ENCODE results near the gene TFDP1. TPM values are rescaled to one million over a fixed set of nuclear protein-coding genes. Genes with fewer than 3 reads are reported as not detected.
"Not testable (repeated sequence)": the region's sequence is repeated elsewhere in the genome, so short reads cannot be mapped to it uniquely, and the experiment has no call there.

Gene TFDP1
- polyA plus RNA-seq, 3 donors = 30.3 to 54.0 (median 37.6) TPM

- H3K79me2 ChIP-seq (ENCODE audit: insufficient read depth, low read length) = peaks cover 47% of the 10 kb centered on the region
Measured at GRCh38 chr13:113624235-113624587, 39.7 kb downstream of the TFDP1 start.

DNA sequence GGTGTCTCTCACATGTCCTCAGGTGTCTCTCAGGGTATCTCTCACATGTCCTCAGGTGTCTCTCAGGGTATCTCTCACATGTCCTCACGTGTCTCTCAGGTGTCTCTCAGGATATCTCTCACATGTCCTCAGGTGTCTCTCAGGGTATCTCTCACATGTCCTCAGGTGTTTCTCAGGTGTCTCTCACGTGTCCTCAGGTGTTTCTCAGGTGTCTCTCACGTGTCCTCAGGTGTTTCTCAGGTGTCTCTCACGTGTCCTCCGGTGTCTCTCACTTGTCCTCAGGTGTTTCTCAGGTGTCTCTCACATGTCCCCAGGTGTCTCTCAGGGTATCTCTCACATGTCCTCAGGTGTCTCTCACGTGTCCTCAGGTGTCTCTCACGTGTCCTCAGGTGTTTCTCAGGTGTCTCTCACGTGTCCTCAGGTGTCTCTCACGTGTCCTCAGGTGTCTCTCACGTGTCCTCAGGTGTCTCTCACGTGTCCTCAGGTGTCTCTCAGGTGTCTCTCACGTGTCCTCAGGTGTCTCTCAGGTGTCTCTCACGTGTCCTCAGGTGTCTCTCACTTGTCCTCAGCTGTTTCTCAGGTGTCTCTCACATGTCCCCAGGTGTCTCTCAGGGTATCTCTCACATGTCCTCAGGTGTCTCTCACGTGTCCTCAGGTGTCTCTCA, 40.2 kb downstream of the TFDP1 start:
- H4K20me1 ChIP-seq (ENCODE audit: insufficient read depth, low read length); DNase-seq; H3K9me3 Mint-ChIP-seq; H3K4me1 Mint-ChIP-seq; intact Hi-C loops (cut with micrococcal nuclease); H3K27ac ChIP-seq (ENCODE audit: low read depth in 1 of 2, low read length in 2 of 2); H3K4me1 ChIP-seq (ENCODE audit: control insufficient read depth in 1 of 2, insufficient read depth in 2 of 2, low read length in 2 of 2); H3K4me2 ChIP-seq (replicated peaks; ENCODE audit: extremely low read depth, low read length, poor library complexity, severe bottlenecking); H3K4me3 ChIP-seq (replicated peaks in 1 of 3; ENCODE audit: low read depth in 2 of 3, low read length in 3 of 3); H3K27me3 ChIP-seq (ENCODE audit: control insufficient read depth in 2 of 2, insufficient read depth in 2 of 2, low read length in 2 of 2); H3K9me3 ChIP-seq (replicated peaks in 1 of 2; ENCODE audit: control insufficient read depth in 1 of 2, insufficient read depth in 1 of 2, low read length in 2 of 2); H3K9ac ChIP-seq (ENCODE audit: insufficient read depth, low read length, poor library complexity, severe bottlenecking); H2AFZ ChIP-seq (ENCODE audit: insufficient read depth, low read depth, low read length, poor library complexity, severe bottlenecking); H3K4me3 Mint-ChIP-seq: not testable (repeated sequence)
- Mint-ChIP-seq H3K27me3 (ENCODE audit: low read depth in 3 of 3) (peaks cover 0 to 19% (median 2%) of the 10 kb centered on the region in 3 donors), H3K27ac (peak overlapping the region; percentile 41 to 82 (median 55)), H3K36me3 (peaks cover 26 to 71% of the 10 kb centered on the region in 2 donors)
- 99% methylated on average over 14 of the region's 14 CpGs for WGBS (ENCODE audit: insufficient coverage)
- peaks cover 48% of the 10 kb centered on the region for H3K79me2 ChIP-seq (ENCODE audit: insufficient read depth, low read length)
- peaks cover 8 to 67% of the 10 kb centered on the region in 2 donors for H3K36me3 ChIP-seq (replicated peaks in 1 of 2; ENCODE audit: control insufficient read depth in 1 of 2, insufficient read depth in 2 of 2, low read length in 2 of 2)

More at GRCh38 chr13:113624235-113624587, 39.7 kb downstream of the TFDP1 start:
- Histone ChIP-seq H3K4me2 (replicated peaks; ENCODE audit: extremely low read depth, low read length, poor library complexity, severe bottlenecking) (no peak overlapping the region), H3K4me1 (ENCODE audit: control insufficient read depth in 1 of 2, insufficient read depth in 2 of 2, low read length in 2 of 2) (no peaks in the 10 kb centered on the region), H3K9me3 (replicated peaks in 1 of 2; ENCODE audit: control insufficient read depth in 1 of 2, insufficient read depth in 1 of 2, low read length in 2 of 2) (no peaks in the 10 kb centered on the region), H3K36me3 (replicated peaks in 1 of 2; ENCODE audit: control insufficient read depth in 1 of 2, insufficient read depth in 2 of 2, low read length in 2 of 2) (peaks cover 8 to 65% of the 10 kb centered on the region in 2 donors), H3K4me3 (replicated peaks in 1 of 3; ENCODE audit: low read depth in 2 of 3, low read length in 3 of 3) (no peak overlapping the region), H3K9ac (ENCODE audit: insufficient read depth, low read length, poor library complexity, severe bottlenecking) (no peak overlapping the region), H2AFZ (ENCODE audit: insufficient read depth, low read depth, low read length, poor library complexity, severe bottlenecking) (no peak overlapping the region), H4K20me1 (ENCODE audit: insufficient read depth, low read length) (no peaks in the 10 kb centered on the region), H3K27me3 (ENCODE audit: control insufficient read depth in 2 of 2, insufficient read depth in 2 of 2, low read length in 2 of 2) (no peaks in the 10 kb centered on the region), H3K27ac (ENCODE audit: low read depth in 1 of 2, low read length in 2 of 2) (no peak overlapping the region)
- WGBS (ENCODE audit: insufficient coverage) = 97% methylated on average over 9 of the region's 9 CpGs
- intact Hi-C loops (cut with micrococcal nuclease) = no loop called here
- Mint-ChIP-seq H3K4me3 (no peak overlapping the region), H3K36me3 (peaks cover 22 to 65% of the 10 kb centered on the region in 2 donors), H3K27ac (peak overlapping the region in 5 of 7 donors; percentile 51 to 83 (median 76)), H3K9me3 (peaks cover 0 to 6% (median 1%) of the 10 kb centered on the region in 7 donors), H3K4me1 (no peaks in the 10 kb centered on the region), H3K27me3 (ENCODE audit: low read depth in 3 of 3) (peaks cover 0 to 16% (median 2%) of the 10 kb centered on the region in 3 donors)
- no peak for TF ChIP-seq CTCF (IDR thresholded peaks at IDR 0.05)
- DNase-seq = no peak

Measured in CD14-positive monocyte (primary cell).